GM18526 (cell line): ENCODE data around the gene YIPF1.
A peak's percentile ranks its signal among the peaks of the same experiment; 100 is the strongest.

Experiments
- POLR2A ChIP-seq: IDR thresholded peaks from 3 replicates; pipeline ENCODE4 v1.6.1; 2011; ENCODE audit not compliant: insufficient read length; ENCODE audit errors: extremely low read depth

Gene YIPF1

DNA sequence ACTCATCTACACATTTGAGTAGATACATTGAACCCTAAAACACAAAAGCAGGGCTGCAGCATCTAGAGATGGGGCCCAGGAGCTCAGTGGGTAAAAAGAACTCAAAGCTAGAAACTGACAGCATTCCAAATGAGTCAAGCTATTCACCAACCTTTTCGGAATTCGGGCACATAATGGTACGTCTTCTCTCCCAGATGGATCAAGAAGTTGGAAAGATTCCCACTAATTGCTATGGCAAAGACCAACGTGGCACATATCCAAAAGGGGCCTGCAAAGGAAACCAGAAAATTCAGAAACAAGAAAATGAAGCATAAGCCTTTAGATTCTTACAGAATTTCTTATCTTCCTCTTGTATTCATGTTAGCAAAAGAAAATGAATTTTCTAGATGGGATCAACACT lies 18.4 kb downstream of the YIPF1 start:
- TF ChIP-seq POLR2A: no peak

DNA sequence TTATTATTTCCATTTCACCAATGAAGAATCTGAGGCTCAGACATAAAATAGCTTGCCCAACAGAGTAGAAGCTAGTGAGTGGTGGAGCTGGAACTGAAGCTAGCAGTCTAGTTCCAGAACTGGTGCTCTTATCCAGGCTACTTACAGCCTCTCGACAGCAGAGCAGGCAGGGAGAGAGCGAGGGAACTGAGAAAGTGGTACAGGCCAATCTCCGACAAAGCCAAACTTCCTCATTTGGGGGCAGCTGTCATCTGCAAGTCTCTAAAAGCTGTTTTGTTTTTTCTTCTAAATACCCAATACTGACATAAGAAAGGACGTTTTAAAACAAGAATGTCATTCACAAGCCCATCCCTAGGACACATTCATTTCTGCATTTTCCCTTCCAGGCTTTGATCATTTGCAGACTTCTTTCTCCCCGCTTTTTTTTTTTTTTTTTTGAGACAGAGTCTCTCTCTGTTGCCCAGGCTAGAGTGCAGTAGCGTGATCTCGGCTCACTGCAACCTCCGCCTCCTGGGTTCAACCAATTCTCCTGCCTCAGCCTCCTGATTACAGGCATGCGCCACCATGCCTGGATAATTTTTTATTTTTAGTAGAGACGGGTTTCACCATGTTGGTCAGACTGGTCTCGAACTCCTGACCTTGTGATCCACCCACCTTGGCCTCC lies 20.0 kb downstream of the YIPF1 start:
- no peak for TF ChIP-seq POLR2A

DNA sequence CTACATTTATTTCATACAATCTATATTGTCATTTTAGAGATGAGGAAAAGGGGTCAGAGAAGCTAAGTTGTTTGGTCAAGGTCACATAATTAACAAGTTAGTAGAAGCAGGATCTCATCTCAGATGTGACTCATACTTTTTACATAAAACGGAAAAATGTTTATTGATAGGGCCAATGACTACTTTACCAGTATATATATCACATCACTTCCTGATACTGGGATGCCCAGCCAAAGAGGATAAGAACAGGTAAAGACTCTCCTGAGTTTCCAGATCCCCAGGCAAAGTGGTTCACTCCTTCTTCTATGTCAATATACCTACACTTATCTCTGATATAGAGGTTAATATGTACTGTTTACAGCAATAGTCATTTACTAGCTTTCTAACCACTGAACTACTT lies 21.0 kb downstream of the YIPF1 start:
- TF ChIP-seq POLR2A: no peak

DNA sequence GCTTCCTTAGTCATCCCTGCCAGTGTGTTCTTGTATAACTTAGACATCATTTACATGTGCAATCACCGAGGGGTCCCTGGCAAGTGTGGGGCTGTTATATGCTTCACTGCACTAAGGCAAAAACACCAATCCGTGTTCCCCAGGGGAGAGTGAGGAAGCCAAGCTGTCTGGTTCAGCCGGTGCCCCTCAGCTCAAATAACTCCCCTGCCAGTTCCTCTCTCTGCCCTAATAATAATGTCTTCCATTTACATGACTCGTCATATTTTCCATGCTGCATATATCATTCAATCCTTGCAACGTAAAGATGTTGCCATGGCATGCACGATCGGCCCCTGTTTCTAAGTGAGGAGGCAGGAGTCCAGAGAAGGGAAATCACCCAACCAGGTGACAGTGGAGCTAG lies 27.1 kb downstream of the YIPF1 start:
- no peak for TF ChIP-seq POLR2A

DNA sequence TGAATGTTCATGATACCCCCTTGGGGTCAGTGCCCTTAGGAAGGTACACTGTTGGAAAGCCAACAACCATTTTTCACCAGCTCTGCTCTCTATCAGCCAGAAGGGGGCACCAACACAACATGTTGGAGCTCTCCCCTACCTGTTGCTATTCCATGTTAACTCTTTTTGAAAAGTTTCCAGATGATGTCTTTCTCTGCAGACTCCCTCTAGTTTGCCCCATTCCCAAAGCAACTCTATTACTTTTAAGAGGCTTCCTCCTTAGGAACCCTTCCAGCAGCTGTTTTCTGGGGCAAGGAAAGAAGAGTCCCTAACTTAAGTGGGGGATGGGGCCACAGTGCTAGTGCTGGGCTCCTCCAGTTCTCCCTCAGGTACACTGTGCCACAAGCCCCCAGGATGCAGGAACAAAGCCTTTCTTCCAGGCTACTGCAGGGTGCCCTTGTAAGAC lies 28.6 kb downstream of the YIPF1 start:
- no peak for TF ChIP-seq POLR2A

DNA sequence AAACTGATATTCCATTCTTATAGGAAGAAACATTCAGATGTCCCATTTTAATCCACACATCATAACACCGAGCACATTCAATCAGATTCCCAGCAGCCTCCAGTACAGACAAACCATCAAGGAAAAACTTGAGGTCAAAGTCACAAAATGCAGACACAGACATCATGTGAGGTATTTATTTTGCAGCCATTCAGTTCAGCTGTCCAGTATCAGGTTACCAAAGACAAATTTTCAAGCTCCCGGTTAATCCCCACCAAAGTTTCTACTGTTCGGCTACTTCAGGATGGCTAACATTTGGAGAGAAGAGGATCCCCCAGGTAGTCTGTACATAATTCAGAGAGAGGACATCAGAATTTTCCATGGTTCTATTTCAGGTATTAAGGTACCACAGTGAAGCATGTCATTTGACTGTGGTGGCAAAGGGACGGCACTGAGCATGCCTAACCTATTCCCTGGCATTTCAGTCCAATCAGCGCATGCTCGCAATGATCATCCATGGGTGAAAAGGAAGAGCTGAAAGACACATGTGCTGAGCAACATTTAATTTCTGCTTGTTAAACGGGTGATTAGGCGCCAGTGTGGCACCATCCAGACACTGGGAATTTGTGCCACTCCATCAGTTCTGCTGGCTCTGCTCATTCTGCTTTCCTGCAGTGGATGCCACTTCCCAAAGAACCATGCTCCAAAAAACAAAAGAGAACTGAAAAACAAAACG lies 37.9 kb downstream of the YIPF1 start:
- TF ChIP-seq POLR2A: no peak

DNA sequence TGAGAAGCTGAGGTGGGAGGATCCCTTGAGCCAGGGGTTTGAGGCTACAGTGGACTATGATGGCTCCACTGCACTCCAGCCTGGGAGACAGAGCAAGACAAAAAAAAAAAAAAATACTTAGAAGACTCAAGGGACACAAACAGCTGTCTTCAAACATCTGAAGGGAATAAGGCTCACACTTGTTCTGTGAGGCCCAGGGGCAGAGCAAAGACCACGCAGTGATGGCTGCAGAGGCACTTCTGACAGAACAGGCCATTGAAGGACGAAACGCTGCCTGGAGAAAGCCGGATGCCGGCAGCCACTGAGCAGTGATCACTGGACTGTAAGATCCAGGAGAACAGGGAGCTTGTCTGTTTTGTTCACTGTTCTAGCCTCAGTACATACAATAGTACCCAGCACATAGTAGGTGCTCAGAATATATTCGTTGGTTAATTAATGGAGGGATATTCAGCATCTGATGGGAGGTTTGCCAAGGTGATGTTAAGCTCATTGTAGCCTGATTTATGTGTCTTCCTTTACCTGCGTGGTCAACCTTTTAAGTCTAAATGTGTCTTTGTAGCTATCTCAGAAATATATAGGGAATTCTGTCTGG lies 39.4 kb downstream of the YIPF1 start:
- no peak for TF ChIP-seq POLR2A

DNA sequence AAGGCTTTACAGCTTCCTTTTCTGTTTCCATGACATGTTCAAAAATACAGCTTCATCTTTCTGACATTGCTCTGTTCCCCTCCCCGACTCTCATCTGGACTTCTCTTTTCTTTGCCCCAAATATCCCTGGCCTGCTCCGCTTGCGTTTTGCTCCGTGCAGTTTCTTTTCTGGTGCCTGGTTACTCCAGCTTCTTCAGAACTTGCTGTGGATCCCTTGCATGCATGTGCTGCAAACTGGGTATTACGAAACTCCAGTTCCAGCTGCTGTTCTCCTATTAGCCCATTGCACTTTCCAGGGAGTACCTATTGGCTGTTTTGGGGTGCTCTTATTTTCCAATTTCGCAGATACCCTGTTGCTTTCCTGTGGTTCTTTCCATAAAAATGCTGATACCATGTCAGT lies 41.6 kb downstream of the YIPF1 start:
- TF ChIP-seq POLR2A: no peak

DNA sequence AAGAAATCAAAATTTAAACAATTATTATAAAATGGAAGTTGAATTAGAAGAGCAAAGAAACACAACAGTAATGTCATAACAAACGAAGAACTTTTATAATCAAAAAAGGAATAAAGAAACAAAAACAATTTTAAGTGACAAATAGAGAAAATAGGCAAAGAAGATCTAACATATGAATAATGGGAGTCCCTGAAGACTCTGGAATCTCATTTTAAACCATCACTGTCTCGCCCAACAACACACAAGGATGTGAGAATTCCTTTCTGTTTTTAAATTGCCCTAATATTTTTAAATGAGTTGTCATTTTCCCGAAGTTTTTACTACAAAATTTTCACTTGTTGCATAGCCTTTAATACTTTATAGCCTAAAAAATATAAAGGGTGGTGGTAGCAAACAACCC lies 47.2 kb downstream of the YIPF1 start:
- no peak for TF ChIP-seq POLR2A

DNA sequence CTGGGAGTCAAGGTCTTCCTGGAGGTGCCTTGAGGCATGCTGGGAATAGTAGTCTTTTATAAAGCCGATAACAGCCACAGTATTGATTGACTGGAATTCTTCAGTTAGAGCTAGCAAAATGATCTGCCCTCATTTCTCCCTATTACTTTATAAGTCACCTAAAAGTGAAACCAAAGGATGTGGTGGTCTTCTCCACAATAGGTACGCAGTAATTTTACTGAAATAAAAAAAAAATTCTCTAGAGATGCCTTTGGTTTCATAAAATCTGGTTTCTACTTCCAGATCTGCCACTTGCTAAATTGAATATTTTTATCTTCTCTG lies 51.0 kb downstream of the YIPF1 start:
- TF ChIP-seq POLR2A: no peak

DNA sequence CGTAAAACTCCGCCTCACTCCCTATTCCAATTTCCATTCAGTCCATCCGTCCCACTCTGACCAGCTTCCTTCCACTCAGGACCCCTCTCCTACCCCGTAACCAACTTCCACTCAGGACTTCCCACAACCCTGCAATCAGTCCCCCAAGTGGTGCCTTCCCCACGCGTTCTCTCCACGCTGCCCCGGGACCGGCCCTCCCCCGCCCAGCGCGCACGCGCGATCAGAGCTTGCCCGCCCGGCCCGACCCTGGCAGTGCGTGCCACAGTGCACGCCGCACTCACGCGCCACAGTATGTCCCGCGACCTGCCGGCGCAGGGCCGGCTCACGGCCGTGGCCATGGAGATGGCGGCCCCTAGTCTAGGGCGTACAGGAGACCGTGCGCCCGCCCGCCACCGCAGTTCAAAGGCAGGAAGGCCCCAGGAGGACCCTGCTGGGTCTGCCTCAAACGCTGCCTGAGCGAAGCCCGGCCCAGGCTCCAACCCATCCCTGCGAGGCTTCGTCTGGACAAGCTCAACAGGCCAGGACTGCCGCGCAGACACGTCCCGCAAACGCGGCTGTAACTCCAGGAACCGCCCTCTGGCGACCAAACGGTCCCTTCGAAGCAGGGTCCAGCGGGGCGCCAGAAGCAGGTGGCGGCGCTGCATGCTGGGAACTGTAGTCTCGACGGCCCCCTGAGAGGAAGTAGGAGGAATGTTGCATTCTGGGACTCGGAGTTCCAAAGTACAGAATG lies 51.5 kb downstream of the YIPF1 start, which contains the start of gene NDC1:
NDC1 (minus strand) TSS at position 373 of the 730 bp plus-strand sequence; CDS start at position 338, 35 bp downstream.
- TF ChIP-seq POLR2A: peak; percentile 78

DNA sequence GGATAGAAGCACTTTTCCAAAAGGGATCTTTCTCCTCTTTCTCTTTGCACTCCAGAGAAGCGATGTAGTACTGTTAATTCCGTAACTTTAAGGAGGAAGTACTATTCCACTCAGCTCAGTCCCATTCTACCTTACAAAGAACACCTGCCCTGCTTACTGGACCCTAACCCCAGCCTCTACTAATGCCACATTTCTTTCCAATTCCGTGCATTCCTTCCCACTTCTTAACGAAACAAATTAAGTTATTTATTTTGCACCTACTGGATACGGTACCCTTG lies 52.0 kb downstream of the YIPF1 start:
- no peak for TF ChIP-seq POLR2A

DNA sequence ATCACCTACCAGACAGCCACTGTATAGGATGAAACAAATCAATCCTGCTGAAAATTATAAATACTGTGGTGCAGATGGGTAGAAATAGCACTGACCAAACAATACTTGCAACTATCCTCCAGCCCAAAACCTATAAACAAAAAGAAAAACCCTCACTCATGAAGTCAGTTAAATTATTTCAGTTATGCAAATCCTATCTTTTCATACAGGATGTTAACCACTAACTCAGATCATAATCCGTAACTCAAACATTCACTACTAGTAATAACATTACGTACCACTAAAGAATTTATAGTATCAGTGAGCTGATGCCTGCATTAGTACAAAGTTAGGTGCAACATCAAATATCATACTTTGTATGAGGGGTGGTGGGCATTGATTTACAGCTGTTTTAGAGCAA lies 54.1 kb downstream of the YIPF1 start:
- TF ChIP-seq POLR2A: no peak

DNA sequence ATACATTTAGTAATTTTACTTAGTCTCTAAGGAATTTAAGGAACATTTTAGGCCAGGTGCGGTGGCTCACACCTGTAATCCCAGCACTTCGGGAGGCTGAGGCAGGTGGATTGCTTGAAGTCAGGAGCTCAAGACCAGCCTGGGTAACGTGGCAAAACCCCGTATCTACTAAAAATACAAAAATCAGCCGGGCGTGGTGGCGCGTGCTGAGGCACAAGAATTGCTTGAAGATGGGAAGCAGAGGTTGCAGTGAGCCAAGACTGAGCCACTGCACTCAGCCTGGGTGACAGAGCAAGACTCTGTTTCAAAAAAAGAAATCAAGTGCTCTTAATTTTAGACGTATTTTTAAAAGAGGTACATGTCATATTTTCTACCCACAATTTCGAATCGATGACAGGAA lies 54.8 kb downstream of the YIPF1 start:
- no peak for TF ChIP-seq POLR2A

DNA sequence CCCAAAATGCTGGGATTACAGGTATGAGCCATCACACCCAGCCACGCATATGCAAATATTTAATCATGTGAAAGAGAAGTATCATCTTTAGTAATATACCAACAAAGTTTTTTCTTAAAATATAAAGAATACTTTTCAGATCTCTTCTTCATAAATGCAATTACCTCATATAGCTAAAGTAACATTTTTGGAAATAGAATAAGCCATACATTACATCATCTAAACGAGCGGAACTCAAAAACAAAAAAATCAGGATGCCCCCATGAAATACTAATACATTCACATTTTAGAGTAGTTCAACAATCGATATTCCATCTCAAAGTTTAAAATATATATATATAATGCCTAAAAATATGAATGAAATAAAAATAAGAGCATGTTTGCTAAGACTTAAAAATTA lies 56.2 kb downstream of the YIPF1 start:
- TF ChIP-seq POLR2A: no peak

DNA sequence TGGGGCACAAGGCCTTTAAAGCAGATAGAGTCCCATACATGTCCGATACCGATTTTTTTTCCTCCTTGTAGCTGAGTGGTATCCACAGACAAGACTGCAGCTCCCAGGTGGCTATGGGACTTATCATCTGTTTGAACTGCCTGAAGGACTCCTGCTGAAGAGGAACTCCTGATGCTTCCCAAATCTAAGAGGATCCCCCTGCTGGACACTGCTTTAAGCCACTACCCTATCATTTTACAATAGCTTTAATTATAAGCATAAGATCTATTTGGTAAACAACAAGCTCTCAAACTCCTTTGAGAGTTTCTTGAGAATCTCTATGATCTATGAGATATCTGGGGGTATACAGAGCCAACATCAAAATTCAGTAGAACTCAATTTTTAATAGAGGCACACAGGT lies 63.2 kb downstream of the YIPF1 start:
- no peak for TF ChIP-seq POLR2A

DNA sequence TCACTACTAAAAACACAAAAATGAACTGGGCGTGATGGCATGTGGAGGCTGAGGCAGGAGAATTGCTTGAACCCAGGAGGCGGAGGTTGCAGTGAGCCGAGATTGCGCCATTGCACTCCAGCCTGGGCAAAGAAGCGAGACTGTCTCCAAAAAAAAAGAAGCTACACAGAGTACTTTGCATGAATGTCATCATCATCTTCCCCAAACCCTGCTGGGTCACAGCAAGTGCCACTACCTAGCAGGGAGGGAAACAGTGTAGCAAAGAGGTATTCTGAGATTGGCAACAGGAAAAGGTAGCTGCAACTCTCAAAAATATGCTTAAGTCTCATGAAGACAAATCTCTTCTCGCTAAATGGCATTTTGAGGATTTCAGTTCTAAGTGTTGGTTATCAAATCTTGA lies 64.3 kb downstream of the YIPF1 start:
- no peak for TF ChIP-seq POLR2A

DNA sequence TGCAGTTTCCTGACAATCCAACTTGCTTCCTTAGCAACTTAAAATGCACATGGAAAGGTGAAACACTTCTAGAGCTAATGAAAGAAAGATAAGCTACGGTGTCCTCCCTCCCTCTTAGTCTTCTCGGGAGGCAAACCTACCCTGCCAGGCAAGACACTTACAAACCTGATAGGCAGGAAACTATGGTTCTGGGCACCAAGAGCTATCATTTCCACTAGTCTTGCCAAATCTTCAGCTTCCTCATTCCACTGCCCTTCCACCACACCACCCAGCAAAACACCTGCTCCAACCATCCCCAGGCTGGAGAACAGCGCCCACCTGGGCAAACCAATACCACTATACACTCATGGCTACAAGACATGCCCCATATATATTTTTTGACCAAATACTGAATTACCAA lies 66.7 kb downstream of the YIPF1 start:
- TF ChIP-seq POLR2A: no peak
